Naive B cell (primary cell): ENCODE results near the gene TMEM183A. TPM values are rescaled to one million over a fixed set of nuclear protein-coding genes. Genes with fewer than 3 reads are reported as not detected.
A peak's percentile ranks its signal among the peaks of the same experiment; 100 is the strongest.

ENCODE experiments used
- ATAC-seq, 2 donors: fragments of 150-1000 bp; cut with Tn5 transposase; 2 replicates each; pipeline ENCODE4 v1.10.0; 2021; ENCODE audit warnings: low read depth in 2 of 2, mild to moderate bottlenecking in 2 of 2, moderate library complexity in 2 of 2
- DNase-seq: peaks from one replicate; pipeline ENCODE4 v3.0.0; 2022
- H3K27ac Mint-ChIP-seq, 6 donors: one replicate each; pipeline ENCODE4 v1.8.0; 2020 to 2022; ENCODE audit warnings: mild to moderate bottlenecking in 6 of 6, mixed read lengths in 6 of 6, moderate library complexity in 5 of 6, inconsistent platforms in 2 of 6
- H3K27me3 Mint-ChIP-seq, 3 donors: one replicate each; pipeline ENCODE4 v1.8.0; 2021 to 2022; ENCODE audit warnings: mixed read lengths in 3 of 3, mild to moderate bottlenecking in 1 of 3
- H3K36me3 Mint-ChIP-seq, 2 donors: one replicate each; pipeline ENCODE4 v1.8.0; 2020 to 2022; ENCODE audit warnings: mixed read lengths in 2 of 2, inconsistent platforms in 1 of 2, mild to moderate bottlenecking in 1 of 2
- H3K4me1 Mint-ChIP-seq, 3 donors: one replicate each; pipeline ENCODE4 v1.8.0; 2020 to 2022; ENCODE audit warnings: mixed read lengths in 3 of 3, inconsistent platforms in 1 of 3, mild to moderate bottlenecking in 1 of 3, moderate library complexity in 1 of 3
- H3K4me3 Mint-ChIP-seq, 8 donors: one replicate each; pipeline ENCODE4 v1.8.0; 2020 to 2022; ENCODE audit warnings: mild to moderate bottlenecking in 8 of 8, mixed read lengths in 8 of 8, moderate library complexity in 8 of 8, inconsistent platforms in 2 of 8
- H3K9me3 Mint-ChIP-seq, 7 donors: one replicate each; pipeline ENCODE4 v1.8.0; 2020 to 2022; ENCODE audit warnings: mixed read lengths in 7 of 7, mild to moderate bottlenecking in 5 of 7, inconsistent platforms in 2 of 7, moderate library complexity in 1 of 7
- polyA plus RNA-seq, 6 donors: library from polyadenylated mRNA; unstranded; fragments of 300-500 nt; fragmentation: Illumina TruSeq; gene quantifications; one replicate each; pipeline ENCODE4 v1.2.3, GENCODE V29; 2021; ENCODE audit warnings: low read depth in 6 of 6

Gene TMEM183A
- 10 to 100 TPM; 41.0 to 60.3 (median 54.9) TPM for polyA plus RNA-seq

GRCh38 chr1:203006948-203007871 is at the start of gene TMEM183A:
Gene TMEM183A (plus strand): TSS chr1:203007374. CDS start chr1:203007466, 92 bp downstream.
- H3K27me3 Mint-ChIP-seq: no peaks in the 10 kb centered on the region
- H3K4me3 Mint-ChIP-seq: peak within 1 kb of the TSS; percentile 88 to 98 (median 94)
- no peaks in the 10 kb centered on the region for H3K36me3 Mint-ChIP-seq
- DNase-seq (peak; percentile 93), ATAC-seq (peak; percentile 89 to 90)
- H3K27ac Mint-ChIP-seq: peak within 1 kb of the TSS; percentile 94 to 99 (median 96)
- peaks cover 0 to 5% (median 2%) of the 10 kb centered on the region in 7 donors for H3K9me3 Mint-ChIP-seq
- H3K4me1 Mint-ChIP-seq: peaks cover 29 to 41% (median 31%) of the 10 kb centered on the region in 3 donors

- Mint-ChIP-seq H3K27me3 (no peaks in the 10 kb centered on the region), H3K36me3 (peaks cover 4 to 5% of the 10 kb centered on the region in 2 donors), H3K27ac (peak within 1 kb of the TSS; percentile 47 to 98 (median 92)), H3K9me3 (no peaks in the 10 kb centered on the region), H3K4me3 (peak within 1 kb of the TSS; percentile 83 to 97 (median 92)), H3K4me1 (peaks cover 25 to 44% (median 33%) of the 10 kb centered on the region in 3 donors)
- peak; percentile 91 for DNase-seq
- ATAC-seq: peak; percentile 96
Observed at GRCh38 chr1:202957733-202958543, 49.2 kb upstream of the TMEM183A start, which contains the start of gene ADIPOR1. Gene ADIPOR1 (minus strand): TSS chr1:202958312. CDS start chr1:202951070, 7,242 bp downstream.

- Mint-ChIP-seq H3K36me3 (peaks cover 5 to 9% of the 10 kb centered on the region in 2 donors), H3K27me3 (no peaks in the 10 kb centered on the region), H3K4me3 (peak overlapping the region; percentile 83 to 97 (median 92)), H3K4me1 (peaks cover 24 to 40% (median 30%) of the 10 kb centered on the region in 3 donors), H3K9me3 (no peaks in the 10 kb centered on the region), H3K27ac (peak overlapping the region in 5 of 6 donors; percentile 27 to 98 (median 93))
- DNase-seq (no peak), ATAC-seq (no peak)
Observed at GRCh38 chr1:202958544-202959275, 48.5 kb upstream of the TMEM183A start.

GRCh38 chr1:202959276-202959620 is 47.9 kb upstream of the TMEM183A start:
- Mint-ChIP-seq H3K36me3 (peaks cover 5 to 13% of the 10 kb centered on the region in 2 donors), H3K4me3 (peak overlapping the region in 3 of 8 donors; percentile 83 to 97 (median 84)), H3K27me3 (no peaks in the 10 kb centered on the region), H3K4me1 (peaks cover 21 to 35% (median 25%) of the 10 kb centered on the region in 3 donors), H3K27ac (peak overlapping the region in 2 of 6 donors; percentile 87 to 98), H3K9me3 (no peaks in the 10 kb centered on the region)
- no peak for DNase-seq
- no peak for ATAC-seq

GRCh38 chr1:202961220-202961880 is 45.8 kb upstream of the TMEM183A start:
- H3K9me3 Mint-ChIP-seq: no peaks in the 10 kb centered on the region
- peaks cover 24 to 33% (median 32%) of the 10 kb centered on the region in 3 donors for H3K4me1 Mint-ChIP-seq
- no peak overlapping the region for H3K27ac Mint-ChIP-seq
- no peak for DNase-seq
- peaks cover 5 to 13% of the 10 kb centered on the region in 2 donors for H3K36me3 Mint-ChIP-seq
- H3K4me3 Mint-ChIP-seq: peak overlapping the region in 1 of 8 donors; percentile 58
- no peak for ATAC-seq
- no peaks in the 10 kb centered on the region for H3K27me3 Mint-ChIP-seq

GRCh38 chr1:202964791-202965410 is 42.3 kb upstream of the TMEM183A start:
- ATAC-seq: no peak
- H3K27me3 Mint-ChIP-seq: no peaks in the 10 kb centered on the region
- H3K4me1 Mint-ChIP-seq: peaks cover 29 to 45% (median 43%) of the 10 kb centered on the region in 3 donors
- H3K36me3 Mint-ChIP-seq: peaks cover 5 to 13% of the 10 kb centered on the region in 2 donors
- DNase-seq: no peak
- H3K9me3 Mint-ChIP-seq: no peaks in the 10 kb centered on the region
- H3K27ac Mint-ChIP-seq: peak overlapping the region in 2 of 6 donors; percentile 15 to 55
- H3K4me3 Mint-ChIP-seq: peak overlapping the region in 7 of 8 donors; percentile 6 to 86 (median 50)

- Mint-ChIP-seq H3K27me3 (no peaks in the 10 kb centered on the region), H3K4me3 (peak overlapping the region; percentile 6 to 91 (median 86)), H3K27ac (peak overlapping the region in 5 of 6 donors; percentile 15 to 72 (median 67)), H3K9me3 (no peaks in the 10 kb centered on the region), H3K4me1 (peaks cover 30 to 50% (median 48%) of the 10 kb centered on the region in 3 donors), H3K36me3 (peaks cover 5 to 13% of the 10 kb centered on the region in 2 donors)
- DNase-seq (no peak), ATAC-seq (no peak)
Observed at GRCh38 chr1:202965422-202965821, 41.8 kb upstream of the TMEM183A start.

- H3K4me1 Mint-ChIP-seq: peaks cover 33 to 54% (median 51%) of the 10 kb centered on the region in 3 donors
- H3K9me3 Mint-ChIP-seq: no peaks in the 10 kb centered on the region
- ATAC-seq: no peak
- peaks cover 5 to 13% of the 10 kb centered on the region in 2 donors for H3K36me3 Mint-ChIP-seq
- peak overlapping the region; percentile 79 to 91 (median 86) for H3K4me3 Mint-ChIP-seq
- H3K27ac Mint-ChIP-seq: peak overlapping the region; percentile 52 to 93 (median 70)
- no peaks in the 10 kb centered on the region for H3K27me3 Mint-ChIP-seq
- no peak for DNase-seq
Observed at GRCh38 chr1:202966006-202966898, 40.9 kb upstream of the TMEM183A start.

GRCh38 chr1:202967684-202968281 is 39.4 kb upstream of the TMEM183A start:
- Mint-ChIP-seq H3K9me3 (no peaks in the 10 kb centered on the region), H3K27me3 (no peaks in the 10 kb centered on the region), H3K4me1 (peaks cover 33 to 60% (median 51%) of the 10 kb centered on the region in 3 donors), H3K27ac (peak overlapping the region; percentile 84 to 98 (median 95)), H3K4me3 (peak overlapping the region; percentile 79 to 95 (median 92)), H3K36me3 (peaks cover 3 to 8% of the 10 kb centered on the region in 2 donors)
- ATAC-seq (no peak), DNase-seq (peak; percentile 11)

GRCh38 chr1:202968351-202968750 is 38.8 kb upstream of the TMEM183A start:
- DNase-seq (peak; percentile 6), ATAC-seq (peak; percentile 1 to 4)
- H3K4me1 Mint-ChIP-seq: peaks cover 33 to 60% (median 51%) of the 10 kb centered on the region in 3 donors
- H3K4me3 Mint-ChIP-seq: peak overlapping the region; percentile 79 to 95 (median 92)
- H3K36me3 Mint-ChIP-seq: peaks cover 0 to 7% of the 10 kb centered on the region in 2 donors
- H3K27me3 Mint-ChIP-seq: no peaks in the 10 kb centered on the region
- peak overlapping the region; percentile 56 to 98 (median 94) for H3K27ac Mint-ChIP-seq
- H3K9me3 Mint-ChIP-seq: no peaks in the 10 kb centered on the region
